CD4-positive, alpha-beta T cell treated with Interleukin-17A for 4 hours (primary cell): Measurements from ENCODE around the gene MICOS13.

ENCODE experiments used
- DNase-seq: peaks from one replicate; pipeline ENCODE4 v3.0.0-alpha.2; 2020; ENCODE audit warnings: mixed read lengths

MICOS13 gene

GRCh38 chr19:5665781-5666513 lies 14.4 kb downstream of the MICOS13 start:
- DNase-seq: no peak

DNA sequence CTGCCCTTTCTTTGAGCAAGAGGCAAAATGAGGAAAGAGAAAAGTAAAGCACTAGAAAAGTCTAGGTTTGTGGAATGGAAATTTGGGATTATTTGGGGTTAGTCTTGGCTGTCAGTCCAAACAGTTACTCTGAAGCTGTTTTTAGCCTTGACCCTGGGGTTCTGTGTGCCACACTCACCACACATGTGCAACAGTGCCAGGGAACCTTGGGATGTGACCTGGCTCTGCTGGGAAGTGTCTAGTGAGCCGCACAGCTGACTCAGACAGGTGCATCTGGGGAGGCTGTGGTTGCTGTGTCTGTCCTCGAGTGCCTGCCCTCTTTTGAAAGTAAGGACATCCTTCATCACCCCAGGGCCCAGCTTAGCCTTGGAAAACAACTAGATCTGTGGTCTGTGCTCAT lies 15.8 kb downstream of the MICOS13 start:
- no peak for DNase-seq

- no peak for DNase-seq
Observed at GRCh38 chr19:5663904-5664303, 16.4 kb downstream of the MICOS13 start.

DNA sequence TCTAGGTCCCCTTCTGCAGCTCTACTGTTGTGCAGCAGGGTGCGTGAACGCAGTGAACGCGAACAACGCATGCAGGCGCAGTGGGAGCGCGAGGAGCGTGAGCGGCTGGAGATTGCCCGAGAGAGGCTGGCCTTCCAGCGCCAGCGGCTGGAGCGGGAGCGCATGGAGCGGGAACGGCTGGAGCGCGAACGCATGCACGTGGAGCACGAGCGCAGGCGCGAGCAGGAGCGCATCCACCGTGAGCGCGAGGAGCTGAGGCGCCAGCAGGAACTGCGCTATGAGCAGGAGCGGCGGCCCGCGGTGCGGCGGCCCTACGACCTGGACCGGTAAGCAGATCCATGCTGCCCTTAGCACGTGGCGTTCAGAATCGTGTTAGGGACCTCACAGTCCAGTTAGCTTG lies 18.8 kb downstream of the MICOS13 start:
- DNase-seq: no peak

GRCh38 chr19:5655412-5655811 lies 24.9 kb downstream of the MICOS13 start:
- no peak for DNase-seq

- DNase-seq: no peak
Observed at GRCh38 chr19:5654931-5655330, 25.4 kb downstream of the MICOS13 start.

- DNase-seq: no peak
Observed at GRCh38 chr19:5652261-5652660, 28.1 kb downstream of the MICOS13 start.

GRCh38 chr19:5651361-5651760 lies 29.0 kb downstream of the MICOS13 start:
- no peak for DNase-seq

- no peak for DNase-seq
Observed at GRCh38 chr19:5648464-5648863, 31.9 kb downstream of the MICOS13 start.

GRCh38 chr19:5646703-5647102 lies 33.6 kb downstream of the MICOS13 start:
- DNase-seq: no peak

- DNase-seq: no peak
Observed at GRCh38 chr19:5645409-5645808, 34.9 kb downstream of the MICOS13 start.

GRCh38 chr19:5644037-5644436 lies 36.3 kb downstream of the MICOS13 start:
- no peak for DNase-seq

- DNase-seq: no peak
Observed at GRCh38 chr19:5643060-5643459, 37.3 kb downstream of the MICOS13 start.

DNA sequence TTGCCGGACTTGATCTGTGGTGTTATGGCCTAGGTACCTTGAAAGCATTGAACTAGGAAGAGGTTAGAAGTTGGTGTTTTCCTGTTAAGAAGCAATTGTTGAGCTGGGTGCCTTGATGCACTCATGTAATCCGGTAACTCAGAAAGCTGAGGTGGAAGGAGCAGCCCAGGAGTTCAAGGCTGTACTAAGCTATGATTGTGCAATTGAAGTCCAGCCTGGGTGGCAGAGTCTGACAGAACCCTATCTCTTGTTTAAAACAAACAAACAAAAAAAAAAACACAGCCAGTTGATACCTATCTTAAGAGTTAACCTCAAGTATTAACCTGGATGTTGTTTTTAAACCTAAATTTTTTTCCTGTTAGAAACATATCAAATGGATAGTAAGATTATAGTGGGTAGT lies 38.1 kb downstream of the MICOS13 start:
- DNase-seq: no peak

GRCh38 chr19:5641171-5641570 lies 39.1 kb downstream of the MICOS13 start:
- no peak for DNase-seq

GRCh38 chr19:5637971-5638370 lies 42.3 kb downstream of the MICOS13 start:
- no peak for DNase-seq

GRCh38 chr19:5635427-5635826 lies 44.9 kb downstream of the MICOS13 start:
- DNase-seq: no peak

GRCh38 chr19:5632657-5633056 lies 47.7 kb downstream of the MICOS13 start:
- DNase-seq: no peak

DNA sequence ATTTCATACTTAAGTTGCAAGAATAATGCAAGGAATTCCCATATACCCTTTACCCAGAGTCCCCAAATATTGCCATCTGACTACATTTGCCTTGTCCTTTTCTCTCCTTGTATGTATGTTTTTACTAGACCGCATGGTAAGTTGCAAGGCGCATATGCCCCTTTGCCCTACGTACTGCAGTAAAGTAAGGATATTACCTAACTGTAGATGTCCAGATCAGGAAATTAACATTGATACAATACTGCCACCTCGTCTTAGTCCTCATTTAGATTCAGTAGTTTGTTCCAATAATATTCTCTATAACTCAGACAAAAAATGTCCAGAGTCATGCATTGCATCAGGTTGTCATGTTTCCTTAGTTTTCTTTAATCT lies 48.1 kb downstream of the MICOS13 start:
- no peak for DNase-seq

DNA sequence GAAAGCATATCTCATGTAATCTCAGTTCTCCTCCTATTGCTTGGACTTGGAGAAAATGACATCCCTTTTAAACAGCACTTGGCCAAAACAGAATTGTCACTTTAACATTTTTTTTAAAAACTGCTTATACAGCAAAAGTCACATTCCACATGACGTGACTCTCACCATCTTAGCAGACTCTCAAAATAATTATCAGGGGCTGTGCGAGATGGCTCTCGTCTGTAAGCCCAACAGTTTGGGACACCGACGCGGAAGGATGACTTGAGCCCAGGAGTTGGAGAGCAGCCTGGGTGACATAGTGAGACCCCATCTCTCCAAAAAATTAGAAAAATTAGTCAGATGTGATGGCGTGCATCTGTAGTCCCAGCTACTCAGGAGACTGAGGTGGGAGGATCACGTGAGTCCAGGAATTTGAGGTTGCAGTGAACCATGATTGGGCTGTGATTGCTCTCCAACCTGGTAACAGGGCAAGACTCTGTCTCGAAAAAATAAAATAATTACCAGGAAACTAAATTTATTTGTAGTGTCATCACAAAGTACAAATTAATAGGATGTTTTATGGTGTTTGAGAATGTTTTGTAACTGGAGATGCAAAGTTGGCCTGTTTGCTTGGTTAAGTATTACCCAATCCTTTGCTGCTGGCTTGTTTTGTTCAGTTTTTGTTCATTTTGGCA lies 48.6 kb downstream of the MICOS13 start:
- no peak for DNase-seq

DNA sequence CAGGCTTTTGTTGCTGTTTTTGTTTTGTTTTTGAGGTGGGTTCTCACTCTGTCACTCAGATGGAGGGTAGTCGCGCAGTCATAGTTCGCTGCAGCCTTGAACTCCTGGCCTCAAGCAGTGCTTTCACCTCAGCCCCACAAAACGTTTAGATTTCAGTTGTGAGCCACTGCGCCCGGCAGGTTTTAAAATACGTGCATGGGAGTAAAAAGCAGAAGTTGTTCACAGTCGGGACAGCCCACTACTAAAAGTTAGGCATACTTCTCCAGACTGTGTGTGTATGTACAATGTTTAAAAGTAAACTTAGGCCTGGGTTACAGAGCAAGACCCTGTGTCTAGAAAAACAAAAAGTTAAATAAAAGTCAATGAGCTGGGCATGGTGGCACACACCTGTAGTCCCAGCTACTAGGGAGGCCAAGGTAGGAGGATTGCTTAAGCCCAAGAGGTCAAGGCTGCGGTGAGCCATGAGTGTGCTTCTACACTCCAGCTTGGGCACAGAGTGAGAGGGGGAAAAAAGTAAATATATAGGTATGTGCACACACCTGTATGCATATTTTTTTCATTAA lies 51.3 kb downstream of the MICOS13 start:
- no peak for DNase-seq

- DNase-seq: no peak
Observed at GRCh38 chr19:5628461-5628860, 51.9 kb downstream of the MICOS13 start.
